Neural crest cell (in vitro differentiated cells): ENCODE measurements around the gene SSBP2. TPM values are rescaled to one million over a fixed set of nuclear protein-coding genes. Genes with fewer than 3 reads are reported as not detected.
A peak's percentile ranks its signal among the peaks of the same experiment; 100 is the strongest.

Experiments used
- DNase-seq: peaks from one replicate; pipeline ENCODE4 v3.0.0; 2021; ENCODE audit warnings: low read depth, mixed read lengths, low spot score
- H3K27ac Mint-ChIP-seq: one replicate; pipeline ENCODE4 v1.8.0; 2021; ENCODE audit warnings: mild to moderate bottlenecking, mixed read lengths; ENCODE audit not compliant: unreplicated experiment
- H3K27me3 Mint-ChIP-seq: 2 replicates; pipeline ENCODE4 v1.8.0; 2021; ENCODE audit warnings: low read depth, mild to moderate bottlenecking, mixed read lengths
- H3K36me3 Mint-ChIP-seq: 2 replicates; pipeline ENCODE4 v1.8.0; 2021; ENCODE audit warnings: low read depth, mild to moderate bottlenecking, mixed read lengths
- H3K4me1 Mint-ChIP-seq: 2 replicates; pipeline ENCODE4 v1.8.0; 2021; ENCODE audit warnings: mixed read lengths
- H3K4me3 Mint-ChIP-seq: one replicate; pipeline ENCODE4 v1.8.0; 2021; ENCODE audit warnings: mild to moderate bottlenecking, mixed read lengths
- H3K9me3 Mint-ChIP-seq: 2 replicates; pipeline ENCODE4 v1.8.0; 2021; ENCODE audit warnings: mixed read lengths
- CTCF ChIP-seq: fragments of 200-600 bp; sonication (generic); conservative IDR thresholded peaks from 2 replicates; pipeline ENCODE4 v1.5.0; 2021; ENCODE audit warnings: antibody characterized with exemption, mild to moderate bottlenecking
- total RNA-seq: library from RNA; stranded (reverse); gene quantifications from 2 replicates; pipeline ENCODE4 v1.2.1, GENCODE V29; 2021

SSBP2 gene
- total RNA-seq, 1 donor from 2014 or later: 81.7 TPM

DNA sequence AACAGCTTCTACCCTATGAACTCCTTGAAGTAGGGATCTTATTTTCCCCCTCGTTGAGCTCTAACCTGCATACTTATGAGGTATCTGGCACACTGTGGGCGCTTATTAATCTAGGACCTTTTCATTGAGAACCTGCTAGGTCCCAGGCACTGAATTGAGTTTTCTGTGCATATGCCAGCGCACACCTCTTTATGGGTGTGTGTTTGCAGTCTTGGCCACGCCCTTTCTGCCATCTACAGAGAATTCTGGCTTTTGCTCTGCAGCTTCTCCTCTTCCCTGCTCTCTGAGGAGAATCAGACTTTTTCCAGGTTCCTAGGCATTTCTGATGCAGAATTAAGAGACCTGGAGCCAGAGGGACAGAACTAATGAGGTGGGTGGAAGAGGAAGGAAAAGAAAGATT lies 25.4 kb upstream of the SSBP2 start:
- no peak for TF ChIP-seq CTCF
- H3K9me3 Mint-ChIP-seq: peaks cover 9% of the 10 kb centered on the region
- H3K36me3 Mint-ChIP-seq: no peaks in the 10 kb centered on the region
- H3K4me1 Mint-ChIP-seq: peaks cover 8% of the 10 kb centered on the region
- H3K27ac Mint-ChIP-seq: no peak overlapping the region
- DNase-seq: no peak
- H3K27me3 Mint-ChIP-seq: no peaks in the 10 kb centered on the region
- H3K4me3 Mint-ChIP-seq: no peak overlapping the region

DNA sequence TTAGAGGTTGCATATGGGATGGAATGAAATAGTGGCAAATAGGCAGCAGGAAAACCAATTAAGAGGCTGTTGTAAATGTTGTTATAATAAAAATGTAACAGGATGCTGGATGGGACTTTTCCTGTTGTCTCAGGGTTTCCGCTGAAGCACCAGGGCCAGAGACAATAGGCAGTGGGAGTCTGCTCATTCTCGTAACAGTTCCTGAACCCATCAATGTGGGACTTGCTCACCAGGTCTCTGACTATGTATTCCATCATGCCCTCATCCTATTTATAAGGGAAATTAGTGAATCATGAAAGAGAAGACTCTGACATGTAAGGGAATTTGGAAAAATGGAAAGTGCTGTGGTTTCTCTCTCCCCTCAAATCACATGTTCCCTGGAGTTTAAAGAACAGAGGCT lies 23.5 kb upstream of the SSBP2 start:
- Mint-ChIP-seq H3K4me3 (no peak overlapping the region), H3K27ac (no peak overlapping the region), H3K4me1 (peaks cover 9% of the 10 kb centered on the region), H3K9me3 (peaks cover 12% of the 10 kb centered on the region), H3K27me3 (no peaks in the 10 kb centered on the region), H3K36me3 (no peaks in the 10 kb centered on the region)
- TF ChIP-seq CTCF: no peak
- DNase-seq: no peak

DNA sequence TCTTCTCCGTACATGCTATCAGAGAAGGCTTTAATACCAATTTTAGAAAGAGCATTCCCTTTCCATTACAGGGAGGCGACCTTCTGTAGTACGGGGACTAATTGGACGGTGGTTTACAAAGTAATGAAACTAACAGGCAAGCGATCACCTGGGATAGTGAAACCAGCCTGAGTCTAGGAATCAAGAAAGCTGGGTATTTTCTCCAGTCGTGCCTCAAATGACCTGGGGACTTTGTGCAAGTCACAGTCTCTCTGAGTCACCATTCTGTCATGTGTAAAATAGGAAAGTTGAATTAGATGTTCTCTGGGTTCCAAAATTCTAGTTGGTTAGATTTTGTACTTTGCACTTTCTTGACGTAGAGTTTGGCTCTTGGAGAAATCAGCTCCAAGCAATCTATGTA lies 22.7 kb upstream of the SSBP2 start:
- no peaks in the 10 kb centered on the region for H3K27me3 Mint-ChIP-seq
- no peaks in the 10 kb centered on the region for H3K36me3 Mint-ChIP-seq
- H3K9me3 Mint-ChIP-seq: peaks cover 12% of the 10 kb centered on the region
- no peak overlapping the region for H3K27ac Mint-ChIP-seq
- H3K4me1 Mint-ChIP-seq: peaks cover 6% of the 10 kb centered on the region
- DNase-seq: no peak
- no peak overlapping the region for H3K4me3 Mint-ChIP-seq
- TF ChIP-seq CTCF: no peak

DNA sequence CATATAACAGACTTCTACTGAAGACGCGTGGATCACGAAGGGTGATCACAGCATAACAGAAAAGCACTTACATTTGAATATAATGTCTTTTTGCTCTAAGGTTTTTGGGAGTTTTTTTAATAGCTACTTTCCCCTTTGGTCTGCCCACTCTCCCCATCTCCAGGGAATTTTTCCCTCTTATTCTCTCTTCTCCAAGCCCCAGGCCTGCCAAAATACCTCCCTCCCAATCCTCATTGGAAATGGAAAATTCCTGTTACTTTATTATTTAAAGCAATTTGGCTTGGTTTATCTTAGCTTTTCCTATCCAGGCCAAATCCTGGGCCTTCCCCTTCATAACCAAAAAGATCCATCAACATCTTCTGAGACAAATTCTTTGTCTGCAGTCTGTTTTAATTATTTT lies 22.3 kb upstream of the SSBP2 start:
- peak overlapping the region; percentile 10 for H3K27ac Mint-ChIP-seq
- no peaks in the 10 kb centered on the region for H3K27me3 Mint-ChIP-seq
- peaks cover 12% of the 10 kb centered on the region for H3K9me3 Mint-ChIP-seq
- no peak overlapping the region for H3K4me3 Mint-ChIP-seq
- DNase-seq: no peak
- H3K4me1 Mint-ChIP-seq: peaks cover 4% of the 10 kb centered on the region
- no peaks in the 10 kb centered on the region for H3K36me3 Mint-ChIP-seq
- no peak for TF ChIP-seq CTCF

- no peak for DNase-seq
- no peak overlapping the region for H3K27ac Mint-ChIP-seq
- H3K4me3 Mint-ChIP-seq: no peak overlapping the region
- peaks cover 9% of the 10 kb centered on the region for H3K4me1 Mint-ChIP-seq
- H3K9me3 Mint-ChIP-seq: peaks cover 12% of the 10 kb centered on the region
- H3K36me3 Mint-ChIP-seq: no peaks in the 10 kb centered on the region
- H3K27me3 Mint-ChIP-seq: no peaks in the 10 kb centered on the region
- TF ChIP-seq CTCF: no peak
These were observed 21.6 kb upstream of the SSBP2 start for GRCh38 chr5:81772488-81772887.

- Mint-ChIP-seq H3K4me3 (no peak overlapping the region), H3K27ac (no peak overlapping the region), H3K4me1 (peaks cover 14% of the 10 kb centered on the region), H3K27me3 (no peaks in the 10 kb centered on the region), H3K9me3 (peaks cover 12% of the 10 kb centered on the region), H3K36me3 (no peaks in the 10 kb centered on the region)
- DNase-seq: no peak
- no peak for TF ChIP-seq CTCF
These were observed 18.1 kb upstream of the SSBP2 start for GRCh38 chr5:81768935-81769452.
